HCT116 (cell line): ENCODE results near the gene TBX5. TPM values are rescaled to one million over a fixed set of nuclear protein-coding genes. Genes with fewer than 3 reads are reported as not detected.

Source experiments
- ATAC-seq: fragments of 200-7000 bp; cut with Tn5 transposase; 2 replicates; pipeline ENCODE4 v1.9.1; 2020; ENCODE audit warnings: mild to moderate bottlenecking, moderate library complexity
- BruUV-seq: library from RNA; stranded (reverse); fragments of 400-500 nt; replicated peaks from 2 replicates; lab custom pipeline; 2021; lab: Mats Ljungman, UMichigan
- CTCF ChIA-PET: fragments of 300-600 bp; sonication (Branson Sonifier 250); formaldehyde crosslinking; loops from one replicate; lab custom pipeline; 2021; ENCODE audit warnings: antibody characterized with exemption; lab: Charles Lee
- POLR2A ChIA-PET: fragments of 300-600, 350-600 bp; sonication (Branson Sonifier 250); formaldehyde crosslinking; loops from one replicate; lab custom pipeline; 2021; ENCODE audit warnings: antibody characterized with exemption; lab: Charles Lee
- RAD21 ChIA-PET, 2 experiments: fragments of 300-600 bp; sonication (Branson Sonifier 250); formaldehyde crosslinking; loops; one replicate each; lab custom pipeline; 2023; ENCODE audit warnings: low total read pairs in 2 of 2; ENCODE audit not compliant: uncharacterized antibody in 2 of 2, unreplicated experiment in 2 of 2, low non-redundant PET in 1 of 2; lab: Charles Lee
- DNase-seq: peaks from one replicate; pipeline ENCODE4 v3.0.0-alpha.2; 2010; ENCODE audit warnings: low read depth, low spot score
- H2AFZ ChIP-seq: fragments of 200-600 bp; shearing (Covaris generic), sonication (generic); 2 replicates; pipeline ENCODE4 v1.6.1; 2017; ENCODE audit warnings: low read depth, mixed run types, mixed read lengths, antibody characterized with exemption, low read length; ENCODE audit not compliant: poor library complexity, severe bottlenecking
- H3K27ac ChIP-seq: 2 replicates; pipeline ENCODE4 v1.5.1; 2012; ENCODE audit warnings: low read depth, low read length
- H3K27me3 ChIP-seq: fragments of 200-600 bp; sonication (generic); 2 replicates; pipeline ENCODE4 v1.6.1; 2016; ENCODE audit warnings: mixed run types, low read length, mixed read lengths; ENCODE audit not compliant: insufficient read depth
- H3K36me3 ChIP-seq, 2 experiments: fragments of 200-500 bp in 1 of 2; fragments of 200-600 bp in 1 of 2; sonication (Bioruptor generic) in 1 of 2; sonication (generic) in 1 of 2; 2 replicates each; pipeline versions ENCODE4 v1.5.1 to v1.6.1; 2014 to 2016; ENCODE audit warnings: low read length in 2 of 2, inconsistent platforms in 1 of 2, mixed read lengths in 1 of 2, mixed run types in 1 of 2; ENCODE audit not compliant: insufficient read depth in 2 of 2, control insufficient read depth in 1 of 2
- H3K4me1 ChIP-seq, 2 experiments: fragments of 200-600 bp in 1 of 2; sonication (generic) in 1 of 2; 2 replicates each; pipeline versions ENCODE4 v1.5.1 to v1.6.1; 2012 to 2017; ENCODE audit warnings: low read length in 2 of 2, inconsistent platforms in 1 of 2, mild to moderate bottlenecking in 1 of 2, mixed read lengths in 1 of 2, mixed run types in 1 of 2, moderate library complexity in 1 of 2; ENCODE audit not compliant: insufficient read depth in 2 of 2, control insufficient read depth in 1 of 2
- H3K4me2 ChIP-seq: fragments of 200-600 bp; sonication (generic); 2 replicates; pipeline ENCODE4 v1.6.1; 2017; ENCODE audit warnings: mixed run types, low read length, mixed read lengths
- H3K4me3 ChIP-seq, 2 experiments: fragments of 200-600 bp in 1 of 2; sonication (generic) in 1 of 2; replicated peaks in 1 of 2; 2 replicates each; pipeline ENCODE4 v1.5.1; 2011 to 2016; ENCODE audit warnings: low read length in 2 of 2, control low read depth in 1 of 2, low read depth in 1 of 2, mild to moderate bottlenecking in 1 of 2, mixed read lengths in 1 of 2, mixed run types in 1 of 2
- H3K79me2 ChIP-seq: fragments of 200-600 bp; sonication (generic); 2 replicates; pipeline ENCODE4 v1.6.1; 2017; ENCODE audit warnings: mild to moderate bottlenecking, mixed run types, low read length, moderate library complexity, mixed read lengths; ENCODE audit not compliant: insufficient read depth
- H3K9ac ChIP-seq: fragments of 200-600 bp; sonication (generic); 2 replicates; pipeline ENCODE4 v1.6.1; 2016; ENCODE audit warnings: low read length, mixed read lengths
- H3K9me2 ChIP-seq: fragments of 200-600 bp; sonication (generic), shearing (Covaris generic); 2 replicates; pipeline ENCODE4 v1.6.1; 2017; ENCODE audit warnings: mixed run types, mild to moderate bottlenecking, moderate library complexity; ENCODE audit not compliant: insufficient read depth
- H3K9me3 ChIP-seq, 2 experiments: fragments of 200-500 bp in 1 of 2; fragments of 200-600 bp in 1 of 2; sonication (Bioruptor generic) in 1 of 2; sonication (generic) in 1 of 2; 2 replicates each; pipeline ENCODE4 v1.6.1; 2014 to 2017; ENCODE audit warnings: low read length in 2 of 2, mixed read lengths in 2 of 2, inconsistent platforms in 1 of 2, low read depth in 1 of 2, mild to moderate bottlenecking in 1 of 2, mixed run types in 1 of 2, moderate library complexity in 1 of 2; ENCODE audit not compliant: control insufficient read depth in 1 of 2, insufficient read depth in 1 of 2
- H4K20me1 ChIP-seq: fragments of 200-600 bp; sonication (generic), shearing (Covaris generic); 2 replicates; pipeline ENCODE4 v1.6.1; 2017; ENCODE audit warnings: mixed run types, mild to moderate bottlenecking, moderate library complexity; ENCODE audit not compliant: insufficient read depth
- ATF3 ChIP-seq: IDR thresholded peaks from 2 replicates; pipeline ENCODE4 v1.6.1; 2012
- CBX3 ChIP-seq: IDR thresholded peaks from 2 replicates; pipeline ENCODE4 v1.6.1; 2012; ENCODE audit warnings: low read depth
- CEBPB ChIP-seq: IDR thresholded peaks from 2 replicates; pipeline ENCODE4 v1.6.1; 2012; ENCODE audit warnings: low read depth
- CTCF ChIP-seq, 3 experiments: fragments of 200-600 bp in 1 of 3; sonication (generic) in 1 of 3; IDR thresholded peaks in 2 of 3; conservative IDR thresholded peaks in 1 of 3; 2 replicates each; pipeline ENCODE4 v1.5.1; 2012 to 2017; ENCODE audit warnings: low read depth in 2 of 3, low read length in 2 of 3, antibody characterized with exemption in 1 of 3, borderline replicate concordance in 1 of 3, control low read depth in 1 of 3, mild to moderate bottlenecking in 1 of 3, mixed read lengths in 1 of 3, mixed run types in 1 of 3, moderate library complexity in 1 of 3; ENCODE audit not compliant: insufficient read depth in 1 of 3
- EGR1 ChIP-seq: IDR thresholded peaks from 2 replicates; pipeline ENCODE4 v1.6.1; 2012; ENCODE audit warnings: low read depth
- EZH2 ChIP-seq: fragments of 200-600 bp; sonication (generic); IDR thresholded peaks from 2 replicates; pipeline ENCODE4 v1.6.1; 2017; ENCODE audit warnings: antibody characterized with exemption, mixed run types
- EZH2phosphoT487 ChIP-seq: fragments of 200-600 bp; IDR thresholded peaks from 2 replicates; pipeline ENCODE4 v1.6.1; 2018; ENCODE audit warnings: antibody characterized with exemption, borderline replicate concordance
- POLR2A ChIP-seq: IDR thresholded peaks from 2 replicates; pipeline ENCODE4 v1.7.0; 2011; ENCODE audit warnings: borderline replicate concordance; ENCODE audit not compliant: insufficient read depth, insufficient read length; ENCODE audit errors: extremely low read depth
- POLR2AphosphoS5 ChIP-seq: IDR thresholded peaks from 2 replicates; pipeline ENCODE4 v1.6.1; 2011; ENCODE audit warnings: mild to moderate bottlenecking, low read depth, low read length, moderate library complexity
- RAD21 ChIP-seq: IDR thresholded peaks from 2 replicates; pipeline ENCODE4 v1.6.1; 2012; ENCODE audit warnings: low read depth, mild to moderate bottlenecking
- SIN3A ChIP-seq: IDR thresholded peaks from 2 replicates; pipeline ENCODE4 v1.6.1; 2012; ENCODE audit warnings: low read depth
- SP1 ChIP-seq: IDR thresholded peaks from 2 replicates; pipeline ENCODE4 v1.6.1; 2012; ENCODE audit warnings: low read depth
- YY1 ChIP-seq: IDR thresholded peaks from 2 replicates; pipeline ENCODE4 v1.6.1; 2011; ENCODE audit warnings: low read length, low read depth, moderate library complexity, mild to moderate bottlenecking; ENCODE audit not compliant: insufficient replicate concordance; ENCODE audit errors: extremely low read depth
- ZFX ChIP-seq: fragments of 450-650 bp; IDR thresholded peaks from 2 replicates; pipeline ENCODE4 v1.6.1; 2017
- ZNF274 ChIP-seq: fragments of 200-500 bp; sonication (Bioruptor generic); IDR thresholded peaks from 2 replicates; pipeline ENCODE4 v1.6.1; 2014; ENCODE audit warnings: mild to moderate bottlenecking, low read depth, low read length, inconsistent platforms
- intact Hi-C: fragments of 100-400 bp; cut with micrococcal nuclease; formaldehyde crosslinking; loops from 2 replicates; pipeline ENCODE4 v1.10.0; 2022
- total RNA-seq: library from RNA; stranded (reverse); gene quantifications from one replicate; pipeline ENCODE4 v1.2.1, GENCODE V29; 2021; ENCODE audit not compliant: unreplicated experiment
- TF ChIP-seq, protein P1 (sequence below): IDR thresholded peaks from 2 replicates; pipeline ENCODE4 v1.6.1; 2012; ENCODE audit warnings: low read depth
- TF ChIP-seq, protein P2 (sequence below): IDR thresholded peaks from 2 replicates; pipeline ENCODE4 v1.6.1; 2011; ENCODE audit warnings: mild to moderate bottlenecking, low read length, moderate library complexity; ENCODE audit not compliant: insufficient replicate concordance; ENCODE audit errors: extremely low read depth
- TF ChIP-seq, protein P3 (sequence below): IDR thresholded peaks from 2 replicates; pipeline ENCODE4 v1.6.1; 2012

TBX5 gene
- total RNA-seq, 1 experiment from 2014 or later, result 0.10 TPM

DNA sequence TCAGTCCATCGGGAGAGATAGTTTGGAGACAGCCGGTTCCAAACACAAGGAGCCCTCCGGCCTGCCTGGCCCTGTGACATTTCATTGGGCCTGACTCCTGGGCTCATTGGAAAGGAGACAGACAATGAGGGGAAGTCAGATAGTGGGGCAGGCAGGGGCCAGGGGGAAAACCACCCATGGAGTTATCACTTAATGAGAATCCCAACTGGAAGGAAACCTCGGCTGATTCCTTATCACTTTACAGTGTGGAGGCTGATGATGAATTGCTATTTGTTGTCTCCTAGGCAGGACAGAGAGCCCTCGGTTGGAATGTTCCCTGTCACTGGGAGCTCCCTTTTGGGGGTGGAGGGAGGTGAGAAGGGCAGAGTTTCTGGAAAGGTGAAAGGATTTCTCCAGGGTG lies 44.4 kb downstream of the TBX5 start (continued):
- TF ChIP-seq SP1, result no peak
- TF ChIP-seq POLR2AphosphoS5, result no peak
- TF ChIP-seq EZH2phosphoT487, result no peak
- TF ChIP-seq ATF3, result no peak
- no peak for TF ChIP-seq CTCF (IDR thresholded peaks at IDR 0.05 in 2 of 3, conservative IDR thresholded peaks at IDR 0.05 in 1 of 3; ENCODE audit: borderline replicate concordance in 1 of 3, insufficient read depth in 1 of 3, low read depth in 2 of 3, low read length in 2 of 3)

- ATAC-seq (no peak), DNase-seq (no peak)
- H3K9ac ChIP-seq, result no peak overlapping the region
- H3K4me3 ChIP-seq, result no peak overlapping the region
- H3K9me2 ChIP-seq, result no peaks in the 10 kb centered on the region
- no peak overlapping the region for H3K4me2 ChIP-seq
- POLR2A ChIA-PET, result no interaction called here
- peaks cover 21% of the 10 kb centered on the region; the same call in 1 of the 2 replicates for H3K27me3 ChIP-seq
- intact Hi-C loops, result no loop called here
- no peak overlapping the region for H3K27ac ChIP-seq
- RAD21 ChIA-PET, result no interaction called here
- H3K9me3 ChIP-seq, result no peaks in the 10 kb centered on the region
- no peaks in the 10 kb centered on the region for H4K20me1 ChIP-seq
- no peak overlapping the region for H2AFZ ChIP-seq
- TF ChIP-seq POLR2A (no peak), YY1 (no peak), ZFX (no peak), RAD21 (no peak), SIN3A (no peak), ATF3 (no peak), EZH2 (no peak), EZH2phosphoT487 (no peak), ZNF274 (no peak), CEBPB (no peak), EGR1 (no peak), CBX3 (no peak)
- TF ChIP-seq, protein P1, sequence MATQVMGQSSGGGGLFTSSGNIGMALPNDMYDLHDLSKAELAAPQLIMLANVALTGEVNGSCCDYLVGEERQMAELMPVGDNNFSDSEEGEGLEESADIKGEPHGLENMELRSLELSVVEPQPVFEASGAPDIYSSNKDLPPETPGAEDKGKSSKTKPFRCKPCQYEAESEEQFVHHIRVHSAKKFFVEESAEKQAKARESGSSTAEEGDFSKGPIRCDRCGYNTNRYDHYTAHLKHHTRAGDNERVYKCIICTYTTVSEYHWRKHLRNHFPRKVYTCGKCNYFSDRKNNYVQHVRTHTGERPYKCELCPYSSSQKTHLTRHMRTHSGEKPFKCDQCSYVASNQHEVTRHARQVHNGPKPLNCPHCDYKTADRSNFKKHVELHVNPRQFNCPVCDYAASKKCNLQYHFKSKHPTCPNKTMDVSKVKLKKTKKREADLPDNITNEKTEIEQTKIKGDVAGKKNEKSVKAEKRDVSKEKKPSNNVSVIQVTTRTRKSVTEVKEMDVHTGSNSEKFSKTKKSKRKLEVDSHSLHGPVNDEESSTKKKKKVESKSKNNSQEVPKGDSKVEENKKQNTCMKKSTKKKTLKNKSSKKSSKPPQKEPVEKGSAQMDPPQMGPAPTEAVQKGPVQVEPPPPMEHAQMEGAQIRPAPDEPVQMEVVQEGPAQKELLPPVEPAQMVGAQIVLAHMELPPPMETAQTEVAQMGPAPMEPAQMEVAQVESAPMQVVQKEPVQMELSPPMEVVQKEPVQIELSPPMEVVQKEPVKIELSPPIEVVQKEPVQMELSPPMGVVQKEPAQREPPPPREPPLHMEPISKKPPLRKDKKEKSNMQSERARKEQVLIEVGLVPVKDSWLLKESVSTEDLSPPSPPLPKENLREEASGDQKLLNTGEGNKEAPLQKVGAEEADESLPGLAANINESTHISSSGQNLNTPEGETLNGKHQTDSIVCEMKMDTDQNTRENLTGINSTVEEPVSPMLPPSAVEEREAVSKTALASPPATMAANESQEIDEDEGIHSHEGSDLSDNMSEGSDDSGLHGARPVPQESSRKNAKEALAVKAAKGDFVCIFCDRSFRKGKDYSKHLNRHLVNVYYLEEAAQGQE, result no peak
- TF ChIP-seq, protein P2, sequence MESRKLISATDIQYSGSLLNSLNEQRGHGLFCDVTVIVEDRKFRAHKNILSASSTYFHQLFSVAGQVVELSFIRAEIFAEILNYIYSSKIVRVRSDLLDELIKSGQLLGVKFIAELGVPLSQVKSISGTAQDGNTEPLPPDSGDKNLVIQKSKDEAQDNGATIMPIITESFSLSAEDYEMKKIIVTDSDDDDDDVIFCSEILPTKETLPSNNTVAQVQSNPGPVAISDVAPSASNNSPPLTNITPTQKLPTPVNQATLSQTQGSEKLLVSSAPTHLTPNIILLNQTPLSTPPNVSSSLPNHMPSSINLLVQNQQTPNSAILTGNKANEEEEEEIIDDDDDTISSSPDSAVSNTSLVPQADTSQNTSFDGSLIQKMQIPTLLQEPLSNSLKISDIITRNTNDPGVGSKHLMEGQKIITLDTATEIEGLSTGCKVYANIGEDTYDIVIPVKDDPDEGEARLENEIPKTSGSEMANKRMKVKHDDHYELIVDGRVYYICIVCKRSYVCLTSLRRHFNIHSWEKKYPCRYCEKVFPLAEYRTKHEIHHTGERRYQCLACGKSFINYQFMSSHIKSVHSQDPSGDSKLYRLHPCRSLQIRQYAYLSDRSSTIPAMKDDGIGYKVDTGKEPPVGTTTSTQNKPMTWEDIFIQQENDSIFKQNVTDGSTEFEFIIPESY, result no peak
- TF ChIP-seq, protein P3, sequence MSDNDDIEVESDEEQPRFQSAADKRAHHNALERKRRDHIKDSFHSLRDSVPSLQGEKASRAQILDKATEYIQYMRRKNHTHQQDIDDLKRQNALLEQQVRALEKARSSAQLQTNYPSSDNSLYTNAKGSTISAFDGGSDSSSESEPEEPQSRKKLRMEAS, result no peak
- no peaks in the 10 kb centered on the region for H3K79me2 ChIP-seq
- H3K4me1 ChIP-seq, result no peaks in the 10 kb centered on the region
- no TSS peak for BruUV-seq
- CTCF ChIA-PET, result no interaction called here
- H3K36me3 ChIP-seq, result no peaks in the 10 kb centered on the region
Observed at GRCh38 chr12:114360485-114360884, 45.5 kb downstream of the TBX5 start.
